Cardiac muscle cell (in vitro differentiated cells and primary cell): ENCODE data around the gene RASSF6. TPM values are rescaled to one million over a fixed set of nuclear protein-coding genes. Genes with fewer than 3 reads are reported as not detected.
"Not testable (repeated sequence)": the region's sequence is repeated elsewhere in the genome, so short reads cannot be mapped to it uniquely, and the experiment has no call there.

ENCODE experiments used
- DNase-seq, 2 donors: peaks; one replicate each; pipeline versions ENCODE4 v3.0.0 to v3.0.0-alpha.2; 2010 to 2017; ENCODE audit warnings: low read depth in 1 of 2, low spot score in 1 of 2
- H3K27ac ChIP-seq: fragments of 200-600 bp; sonication (generic); 2 replicates; pipeline ENCODE4 v1.5.1; 2016
- H3K27me3 ChIP-seq: fragments of 200-600 bp; sonication (generic); 2 replicates; pipeline ENCODE4 v1.6.0; 2016; ENCODE audit warnings: control low read depth
- H3K36me3 ChIP-seq: fragments of 200-600 bp; sonication (generic); 2 replicates; pipeline ENCODE4 v1.5.1; 2016; ENCODE audit warnings: control low read depth
- H3K4me1 ChIP-seq: fragments of 200-600 bp; sonication (generic); 2 replicates; pipeline ENCODE4 v1.8.1; 2017; ENCODE audit warnings: low read depth, mild to moderate bottlenecking, mixed run types
- H3K4me3 ChIP-seq: fragments of 200-600 bp; sonication (generic); 2 replicates; pipeline ENCODE4 v1.5.1; 2016; ENCODE audit warnings: mild to moderate bottlenecking
- H3K9me3 ChIP-seq: fragments of 200-600 bp; sonication (generic); 2 replicates; pipeline ENCODE4 v1.5.1; 2017; ENCODE audit warnings: low read depth, mild to moderate bottlenecking, control low read depth
- polyA plus RNA-seq: library from polyadenylated mRNA; unstranded; fragments of >200 nt; fragmentation: Nextera tagmentation; extraction: Ambion mirVana; gene quantifications from 2 replicates; pipeline ENCODE4 v1.2.1, GENCODE V29; 2016
- total RNA-seq: library from RNA; depleted of rRNA; stranded (reverse); fragments of >200 nt; gene quantifications from 2 replicates; pipeline ENCODE4 v1.2.3, GENCODE V29; 2016
- TF ChIP-seq, protein P1 (sequence below): IDR thresholded peaks from 2 replicates; pipeline ENCODE4 v1.5.1; 2012; ENCODE audit warnings: low read depth, mild to moderate bottlenecking, low read length

Gene RASSF6
- total and polyA plus RNA-seq, 2 experiments from 2014 or later, result not detected

DNA sequence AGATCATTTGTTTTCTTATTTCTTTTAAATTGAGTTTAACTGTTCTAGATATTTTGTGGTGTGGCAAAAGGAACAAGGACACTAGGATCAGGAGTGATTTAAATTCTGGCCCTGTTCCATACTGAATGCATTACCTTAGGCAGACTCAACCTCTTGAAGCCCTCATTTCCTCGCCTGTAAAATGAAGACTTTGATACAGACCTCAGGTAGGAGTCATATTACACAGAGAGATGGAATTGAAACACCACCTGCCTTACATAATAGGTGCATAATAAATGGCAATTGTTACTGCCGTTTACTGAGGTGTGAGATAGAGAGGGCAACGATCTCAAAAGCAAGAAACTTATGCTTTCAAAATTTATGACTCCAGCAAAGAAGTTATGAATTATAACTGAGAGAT is 28.2 kb upstream of the RASSF6 start:
- Histone ChIP-seq H3K4me3 (no peak overlapping the region), H3K27ac (no peak overlapping the region), H3K9me3 (no peaks in the 10 kb centered on the region), H3K27me3 (no peaks in the 10 kb centered on the region), H3K4me1 (no peaks in the 10 kb centered on the region), H3K36me3 (no peaks in the 10 kb centered on the region)
- DNase-seq, result no peak
- TF ChIP-seq, protein P1, sequence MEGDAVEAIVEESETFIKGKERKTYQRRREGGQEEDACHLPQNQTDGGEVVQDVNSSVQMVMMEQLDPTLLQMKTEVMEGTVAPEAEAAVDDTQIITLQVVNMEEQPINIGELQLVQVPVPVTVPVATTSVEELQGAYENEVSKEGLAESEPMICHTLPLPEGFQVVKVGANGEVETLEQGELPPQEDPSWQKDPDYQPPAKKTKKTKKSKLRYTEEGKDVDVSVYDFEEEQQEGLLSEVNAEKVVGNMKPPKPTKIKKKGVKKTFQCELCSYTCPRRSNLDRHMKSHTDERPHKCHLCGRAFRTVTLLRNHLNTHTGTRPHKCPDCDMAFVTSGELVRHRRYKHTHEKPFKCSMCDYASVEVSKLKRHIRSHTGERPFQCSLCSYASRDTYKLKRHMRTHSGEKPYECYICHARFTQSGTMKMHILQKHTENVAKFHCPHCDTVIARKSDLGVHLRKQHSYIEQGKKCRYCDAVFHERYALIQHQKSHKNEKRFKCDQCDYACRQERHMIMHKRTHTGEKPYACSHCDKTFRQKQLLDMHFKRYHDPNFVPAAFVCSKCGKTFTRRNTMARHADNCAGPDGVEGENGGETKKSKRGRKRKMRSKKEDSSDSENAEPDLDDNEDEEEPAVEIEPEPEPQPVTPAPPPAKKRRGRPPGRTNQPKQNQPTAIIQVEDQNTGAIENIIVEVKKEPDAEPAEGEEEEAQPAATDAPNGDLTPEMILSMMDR, result no peak

DNA sequence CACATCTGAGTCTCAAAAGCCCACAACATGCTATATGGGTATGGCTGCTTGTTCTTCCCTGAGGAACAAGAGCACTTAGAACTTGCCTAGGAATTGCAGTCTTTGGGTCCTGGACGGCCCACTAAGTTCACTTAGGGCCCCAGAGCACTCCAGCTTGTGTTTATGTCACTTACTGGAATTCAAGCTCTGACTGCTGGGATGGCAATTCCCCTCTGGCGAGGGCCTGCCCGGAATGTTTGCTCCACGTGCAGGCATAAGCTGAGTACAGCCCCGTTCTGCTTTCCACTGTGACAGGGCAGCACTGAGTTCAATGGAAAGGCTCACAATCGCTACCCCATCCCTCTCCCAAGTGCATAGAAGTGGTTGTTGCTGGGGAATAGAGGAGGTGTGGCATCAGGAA is 25.9 kb upstream of the RASSF6 start:
- Histone ChIP-seq H3K4me1 (no peaks in the 10 kb centered on the region), H3K36me3 (no peaks in the 10 kb centered on the region), H3K4me3 (no peak overlapping the region), H3K27me3 (no peaks in the 10 kb centered on the region), H3K27ac (no peak overlapping the region), H3K9me3 (no peaks in the 10 kb centered on the region)
- TF ChIP-seq, protein P1, result no peak
- DNase-seq, result no peak

DNA sequence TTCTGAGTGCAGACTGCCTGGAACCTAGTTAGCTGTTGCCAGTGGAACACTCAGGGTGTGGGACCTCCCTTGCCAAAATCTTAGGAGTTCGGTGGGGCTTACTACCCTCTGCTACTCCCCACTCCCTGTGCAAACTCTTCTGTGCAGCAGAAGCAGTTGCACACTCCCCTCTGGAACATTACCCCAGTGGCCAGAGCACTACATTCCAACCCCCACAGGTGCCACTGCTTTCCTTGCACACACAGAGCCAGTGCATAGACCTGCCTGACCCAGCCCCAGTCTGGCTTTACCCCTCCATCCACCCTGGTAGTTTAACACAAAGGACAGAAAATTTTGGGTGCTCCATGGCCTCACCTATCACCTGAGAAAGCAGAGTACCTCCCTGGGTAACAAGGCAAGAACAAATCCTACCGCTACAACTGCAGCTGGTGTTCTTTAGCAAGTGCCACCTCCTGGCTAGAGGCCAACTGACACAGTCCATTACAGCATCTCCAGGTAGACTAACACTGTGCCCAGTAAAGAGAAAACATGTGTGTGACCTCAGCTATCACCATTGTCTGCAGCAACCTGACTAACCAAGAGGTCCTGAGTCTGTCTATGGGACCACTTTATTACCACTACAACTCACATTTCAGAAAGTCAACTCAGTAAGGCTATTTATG is 11.5 kb upstream of the RASSF6 start:
- DNase-seq, result no peak
- no peak overlapping the region for H3K4me3 ChIP-seq
- no peak overlapping the region for H3K27ac ChIP-seq
- no peaks in the 10 kb centered on the region for H3K4me1 ChIP-seq
- TF ChIP-seq, protein P1, result no peak
- no peaks in the 10 kb centered on the region for H3K9me3 ChIP-seq
- no peaks in the 10 kb centered on the region for H3K36me3 ChIP-seq
- H3K27me3 ChIP-seq, result no peaks in the 10 kb centered on the region

- not testable (repeated sequence) for H3K9me3 ChIP-seq, H3K4me3 ChIP-seq, H3K36me3 ChIP-seq, H3K27ac ChIP-seq, H3K27me3 ChIP-seq, DNase-seq, H3K4me1 ChIP-seq
Measured at GRCh38 chr4:73628834-73629233, 8.6 kb upstream of the RASSF6 start.

DNA sequence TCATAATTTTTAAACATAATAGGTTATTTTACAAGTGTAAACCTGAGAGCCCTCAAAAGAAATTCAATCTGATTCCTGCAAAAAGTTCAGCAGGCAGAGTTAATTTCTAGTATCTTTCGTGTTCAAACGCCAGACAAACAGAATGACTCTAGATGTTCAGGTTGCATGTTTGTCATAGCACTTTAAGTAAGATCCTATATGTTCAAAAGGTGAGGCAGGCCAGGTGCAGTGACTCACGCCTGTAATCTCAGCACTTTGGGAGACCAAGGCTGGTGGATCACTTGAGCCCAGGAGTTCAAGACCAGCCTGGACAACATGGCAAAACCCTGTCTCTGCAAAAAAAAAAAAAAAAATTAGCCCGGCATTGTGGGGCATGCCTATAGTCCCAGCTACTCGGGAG is 1.1 kb upstream of the RASSF6 start:
- Histone ChIP-seq H3K4me1 (no peaks in the 10 kb centered on the region), H3K27ac (no peak overlapping the region), H3K9me3 (no peaks in the 10 kb centered on the region), H3K36me3 (no peaks in the 10 kb centered on the region), H3K27me3 (peaks cover 22% of the 10 kb centered on the region), H3K4me3 (no peak overlapping the region)
- TF ChIP-seq, protein P1, result no peak
- no peak for DNase-seq

DNA sequence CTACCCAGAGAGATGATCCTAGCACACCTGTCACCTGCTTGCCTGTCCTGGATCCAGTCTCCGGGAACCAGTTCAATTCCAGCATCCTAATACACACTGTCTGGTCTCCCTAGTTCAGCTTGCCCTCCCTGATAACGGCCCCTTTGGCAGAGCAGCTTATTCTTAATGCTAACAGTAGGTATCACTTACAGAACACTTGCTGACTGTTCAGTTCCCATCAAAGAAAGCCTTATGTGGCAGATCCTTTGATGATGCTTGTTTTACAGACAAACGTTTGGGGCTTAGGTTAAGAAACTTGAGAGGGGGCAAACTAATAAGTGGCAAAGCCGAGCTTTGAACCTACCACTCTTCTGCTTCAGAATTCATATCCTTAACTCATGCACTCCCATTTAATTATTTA is 890 bp downstream of the RASSF6 start:
- no peak for DNase-seq
- no peaks in the 10 kb centered on the region for H3K9me3 ChIP-seq
- no peak overlapping the region for H3K4me3 ChIP-seq
- H3K27ac ChIP-seq, result no peak overlapping the region
- TF ChIP-seq, protein P1, result no peak
- no peaks in the 10 kb centered on the region for H3K4me1 ChIP-seq
- H3K27me3 ChIP-seq, result peaks cover 22% of the 10 kb centered on the region
- no peaks in the 10 kb centered on the region for H3K36me3 ChIP-seq
